Urinary bladder (tissue), 4 donors: ENCODE results near the gene MORF4L1. TPM values are rescaled to one million over a fixed set of nuclear protein-coding genes. Genes with fewer than 3 reads are reported as not detected.
"Not testable (repeated sequence)": the region's sequence is repeated elsewhere in the genome, so short reads cannot be mapped to it uniquely, and the experiment has no call there.

Experiments used
- DNase-seq: peaks from one replicate; pipeline ENCODE4 v3.0.0-alpha.2; 2015; ENCODE audit errors: extremely low spot score
- H3K27ac ChIP-seq: one replicate; pipeline ENCODE4 v1.5.1; 2013; ENCODE audit warnings: low read depth, mild to moderate bottlenecking, moderate library complexity
- H3K36me3 ChIP-seq: one replicate; pipeline ENCODE4 v1.6.1; 2013; ENCODE audit warnings: mild to moderate bottlenecking, moderate library complexity; ENCODE audit not compliant: insufficient read depth
- H3K4me1 ChIP-seq: one replicate; pipeline ENCODE4 v1.6.1; 2013; ENCODE audit warnings: mild to moderate bottlenecking, moderate library complexity; ENCODE audit not compliant: insufficient read depth
- H3K4me3 ChIP-seq: one replicate; pipeline ENCODE4 v1.5.1; 2013; ENCODE audit warnings: low read depth, low read length
- WGBS: extraction: QIAGEN DNeasy Blood & Tissue Kit; methylation state at CpG from one replicate; pipeline ENCODE4 v1.1.7; 2013; 5-methylcytosine and 5-hydroxymethylcytosine counted together
- polyA plus RNA-seq: library from polyadenylated mRNA; stranded (reverse); fragments of 200-250 nt; gene quantifications from one replicate; pipeline ENCODE4 v1.2.3, GENCODE V29; 2013
- total RNA-seq: library from RNA; depleted of rRNA; stranded (reverse); fragments of >200 nt; gene quantifications from one replicate; pipeline ENCODE4 v1.2.3, GENCODE V29; 2014
- donor health status: healthy with polysubstance abuse.
- donor health status: healthy.

Gene MORF4L1
- total and polyA plus RNA-seq, 2 donors: 392 to 465 TPM

- not testable (repeated sequence) for H3K4me1 ChIP-seq, H3K36me3 ChIP-seq, DNase-seq, H3K27ac ChIP-seq, H3K4me3 ChIP-seq
- whole genome bisulfite sequencing: 98% methylated on average over 27 of the region's 27 CpGs
Observed at GRCh38 chr15:78846906-78847305, 25.8 kb upstream of the MORF4L1 start.

- not testable (repeated sequence) for H3K4me3 ChIP-seq, H3K36me3 ChIP-seq, H3K27ac ChIP-seq, DNase-seq, H3K4me1 ChIP-seq
- 84% methylated on average over 15 of the region's 15 CpGs for WGBS
Observed at GRCh38 chr15:78847387-78847906, 25.2 kb upstream of the MORF4L1 start.

GRCh38 chr15:78850352-78850751 is 22.3 kb upstream of the MORF4L1 start:
- Histone ChIP-seq H3K27ac (no peak overlapping the region), H3K4me1 (no peaks in the 10 kb centered on the region), H3K36me3 (no peaks in the 10 kb centered on the region), H3K4me3 (no peak overlapping the region)
- WGBS: 93% methylated on average over 2 of the region's 2 CpGs
- DNase-seq: no peak

GRCh38 chr15:78850941-78851755 is 21.5 kb upstream of the MORF4L1 start:
- no peak for DNase-seq
- no peaks in the 10 kb centered on the region for H3K4me1 ChIP-seq
- no peaks in the 10 kb centered on the region for H3K36me3 ChIP-seq
- H3K27ac ChIP-seq: no peak overlapping the region
- H3K4me3 ChIP-seq: no peak overlapping the region
- 29% methylated on average over 6 of the region's 6 CpGs for WGBS

GRCh38 chr15:78853500-78853899 is 19.2 kb upstream of the MORF4L1 start:
- Histone ChIP-seq H3K27ac (no peak overlapping the region), H3K4me3 (no peak overlapping the region), H3K4me1 (no peaks in the 10 kb centered on the region), H3K36me3 (no peaks in the 10 kb centered on the region)
- DNase-seq: no peak
- WGBS: over 99% methylated on average over 6 of the region's 6 CpGs

GRCh38 chr15:78854833-78855372 is 17.8 kb upstream of the MORF4L1 start:
- H3K4me1 ChIP-seq: no peaks in the 10 kb centered on the region
- no peak overlapping the region for H3K4me3 ChIP-seq
- 97% methylated on average over 2 of the region's 2 CpGs for WGBS
- no peaks in the 10 kb centered on the region for H3K36me3 ChIP-seq
- H3K27ac ChIP-seq: no peak overlapping the region
- no peak for DNase-seq

GRCh38 chr15:78855746-78856145 is 16.9 kb upstream of the MORF4L1 start:
- H3K4me3 ChIP-seq: no peak overlapping the region
- H3K36me3 ChIP-seq: no peaks in the 10 kb centered on the region
- H3K27ac ChIP-seq: no peak overlapping the region
- H3K4me1 ChIP-seq: no peaks in the 10 kb centered on the region
- 60% methylated on average over 4 of the region's 4 CpGs for WGBS
- no peak for DNase-seq

- no peak overlapping the region for H3K27ac ChIP-seq
- no peaks in the 10 kb centered on the region for H3K4me1 ChIP-seq
- WGBS: 1% methylated on average over 28 of the region's 28 CpGs
- no peaks in the 10 kb centered on the region for H3K36me3 ChIP-seq
- peak overlapping the region; percentile 35 for H3K4me3 ChIP-seq
- peak; percentile 69 for DNase-seq
Observed at GRCh38 chr15:78859971-78860719, 12.5 kb upstream of the MORF4L1 start.

GRCh38 chr15:78865585-78865984 is 7.1 kb upstream of the MORF4L1 start:
- not testable (repeated sequence) for H3K4me1 ChIP-seq, H3K27ac ChIP-seq, H3K4me3 ChIP-seq, H3K36me3 ChIP-seq, DNase-seq
- 97% methylated on average over 10 of the region's 10 CpGs for WGBS

GRCh38 chr15:78866031-78866430 is 6.7 kb upstream of the MORF4L1 start:
- not testable (repeated sequence) for DNase-seq, H3K36me3 ChIP-seq, H3K27ac ChIP-seq, H3K4me3 ChIP-seq, H3K4me1 ChIP-seq
- 70% methylated on average over 8 of the region's 8 CpGs for WGBS

- Histone ChIP-seq H3K36me3 (no peaks in the 10 kb centered on the region), H3K27ac (no peak overlapping the region), H3K4me1 (no peaks in the 10 kb centered on the region), H3K4me3 (no peak overlapping the region)
- DNase-seq: no peak
- WGBS: 74% methylated on average over 4 of the region's 4 CpGs
Observed at GRCh38 chr15:78866803-78867202, 5.9 kb upstream of the MORF4L1 start.

- H3K4me3 ChIP-seq: no peak overlapping the region
- 81% methylated on average over 3 of the region's 3 CpGs for WGBS
- H3K36me3 ChIP-seq: no peaks in the 10 kb centered on the region
- no peak for DNase-seq
- H3K4me1 ChIP-seq: no peaks in the 10 kb centered on the region
- H3K27ac ChIP-seq: no peak overlapping the region
Observed at GRCh38 chr15:78868366-78868765, 4.3 kb upstream of the MORF4L1 start.

GRCh38 chr15:78871483-78872127 is 1.1 kb upstream of the MORF4L1 start:
- 83% methylated on average over 24 of the region's 24 CpGs for WGBS
- not testable (repeated sequence) for H3K4me1 ChIP-seq, H3K36me3 ChIP-seq, DNase-seq, H3K4me3 ChIP-seq, H3K27ac ChIP-seq
